Neuronal stem cell (in vitro differentiated cells): ENCODE results near the gene PXN.

Experiments used
- DNase-seq: peaks from one replicate; pipeline ENCODE4 v3.0.0-alpha.2; 2013; ENCODE audit warnings: low spot score
- H2AFZ ChIP-seq: one replicate; pipeline ENCODE4 v1.6.1; 2013; ENCODE audit warnings: mild to moderate bottlenecking, low read length, inconsistent platforms
- H2AK5ac ChIP-seq: 2 replicates; pipeline ENCODE4 v1.6.1; 2013; ENCODE audit warnings: low read depth, mild to moderate bottlenecking, inconsistent platforms, low read length, moderate library complexity, mixed read lengths
- H2BK120ac ChIP-seq: 2 replicates; pipeline ENCODE4 v1.6.1; 2013; ENCODE audit warnings: low read depth, mild to moderate bottlenecking, inconsistent platforms, low read length, moderate library complexity, mixed read lengths
- H2BK12ac ChIP-seq: one replicate; pipeline ENCODE4 v1.6.1; 2013; ENCODE audit warnings: low read length, inconsistent platforms
- H2BK15ac ChIP-seq: 2 replicates; pipeline ENCODE4 v1.6.1; 2013; ENCODE audit warnings: mild to moderate bottlenecking, low read length, inconsistent platforms, mixed read lengths
- H2BK5ac ChIP-seq: one replicate; pipeline ENCODE4 v1.6.1; 2013; ENCODE audit warnings: inconsistent platforms, mild to moderate bottlenecking, low read length, moderate library complexity
- H3K14ac ChIP-seq: one replicate; pipeline ENCODE4 v1.6.1; 2013; ENCODE audit warnings: low read length, inconsistent platforms
- H3K18ac ChIP-seq: 2 replicates; pipeline ENCODE4 v1.6.1; 2013; ENCODE audit warnings: low read length, inconsistent platforms
- H3K23ac ChIP-seq: 2 replicates; pipeline ENCODE4 v1.6.1; 2013; ENCODE audit warnings: low read depth, mild to moderate bottlenecking, mixed read lengths, low read length, inconsistent platforms; ENCODE audit not compliant: poor library complexity
- H3K27ac ChIP-seq: replicated peaks from 3 replicates; pipeline ENCODE4 v1.5.1; 2013; ENCODE audit warnings: low read length, inconsistent platforms
- H3K27me3 ChIP-seq, 3 experiments: 2 replicates each; pipeline ENCODE4 v1.6.1; 2013; ENCODE audit warnings: low read length in 3 of 3, mild to moderate bottlenecking in 2 of 3, inconsistent platforms in 1 of 3, low read depth in 1 of 3, mixed read lengths in 1 of 3, moderate library complexity in 1 of 3; ENCODE audit not compliant: control insufficient read depth in 3 of 3, insufficient read depth in 3 of 3
- H3K36me3 ChIP-seq, 2 donors: replicated peaks in 1 of 2; 2 replicates each; pipeline ENCODE4 v1.6.1; 2013; ENCODE audit warnings: low read length in 2 of 2; ENCODE audit not compliant: control insufficient read depth in 2 of 2, insufficient read depth in 2 of 2
- H3K4ac ChIP-seq: 2 replicates; pipeline ENCODE4 v1.6.1; 2013; ENCODE audit warnings: inconsistent platforms, mild to moderate bottlenecking, low read length, moderate library complexity
- H3K4me1 ChIP-seq, 2 donors: 1 replicate in 1 of 2; 2 replicates in 1 of 2; pipeline ENCODE4 v1.6.1; 2013; ENCODE audit warnings: low read length in 2 of 2, low read depth in 1 of 2; ENCODE audit not compliant: control insufficient read depth in 2 of 2, insufficient read depth in 1 of 2
- H3K4me2 ChIP-seq: one replicate; pipeline ENCODE4 v1.6.1; 2013; ENCODE audit warnings: mild to moderate bottlenecking, low read length, inconsistent platforms; ENCODE audit not compliant: insufficient read depth, poor library complexity, severe bottlenecking
- H3K4me3 ChIP-seq, 2 donors: 2 replicates each; pipeline ENCODE4 v1.5.1; 2013; ENCODE audit warnings: low read length in 2 of 2, mild to moderate bottlenecking in 2 of 2, inconsistent platforms in 1 of 2, moderate library complexity in 1 of 2
- H3K79me1 ChIP-seq: one replicate; pipeline ENCODE4 v1.6.1; 2013; ENCODE audit warnings: low read depth, mild to moderate bottlenecking, inconsistent platforms, low read length, moderate library complexity
- H3K9ac ChIP-seq: one replicate; pipeline ENCODE4 v1.6.1; 2013; ENCODE audit warnings: mild to moderate bottlenecking, low read depth, low read length, inconsistent platforms; ENCODE audit not compliant: poor library complexity
- H3K9me3 ChIP-seq, 2 donors: replicated peaks in 1 of 2; 2 replicates each; pipeline versions ENCODE3 to v1.6.1; 2013; ENCODE audit warnings: low read length in 2 of 2, mild to moderate bottlenecking in 2 of 2, inconsistent platforms in 1 of 2, low read depth in 1 of 2, mixed read lengths in 1 of 2, moderate library complexity in 1 of 2; ENCODE audit not compliant: control insufficient read depth in 2 of 2, insufficient read depth in 1 of 2
- H4K8ac ChIP-seq: one replicate; pipeline ENCODE4 v1.6.1; 2013; ENCODE audit warnings: low read depth, mild to moderate bottlenecking, inconsistent platforms, low read length, moderate library complexity
- H4K91ac ChIP-seq: one replicate; pipeline ENCODE4 v1.6.1; 2013; ENCODE audit warnings: low read length, low read depth, mild to moderate bottlenecking, inconsistent platforms; ENCODE audit not compliant: poor library complexity
- WGBS, 2 donors: extraction: QIAGEN DNeasy Blood & Tissue Kit; methylation state at CpG; one replicate each; pipeline ENCODE4 v1.1.7; 2013; ENCODE audit warnings: missing lambda C conversion rate in 2 of 2, mixed read lengths in 1 of 2; ENCODE audit not compliant: insufficient read length in 2 of 2, insufficient replicate concordance in 1 of 2; ENCODE audit errors: extremely low coverage in 2 of 2; 5-methylcytosine and 5-hydroxymethylcytosine counted together

The PXN gene

DNA sequence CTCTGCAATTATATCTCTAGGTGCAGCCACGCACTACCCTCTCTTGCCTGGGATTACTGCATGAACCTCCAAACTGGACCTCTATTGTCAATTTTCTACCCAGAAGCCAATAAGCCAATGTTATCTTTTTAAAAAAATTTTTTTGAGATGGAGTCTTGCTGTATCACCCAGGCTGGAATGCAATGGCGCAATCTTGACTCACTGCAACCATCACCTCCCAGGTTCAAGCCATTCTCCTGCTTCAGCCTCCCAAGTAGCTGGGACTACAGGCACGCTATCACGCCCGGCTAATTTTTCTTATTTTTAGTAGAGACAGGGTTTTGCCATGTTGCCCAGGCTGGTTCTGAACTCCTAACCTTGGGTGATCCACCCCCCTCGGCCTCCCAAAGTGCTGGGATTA, 11.2 kb upstream of the PXN start:
- Histone ChIP-seq H3K27ac (no peak overlapping the region), H3K4me3 (no peak overlapping the region), H3K79me1 (no peaks in the 10 kb centered on the region), H2AFZ (no peak overlapping the region), H3K4ac (no peak overlapping the region), H3K27me3 (no peaks in the 10 kb centered on the region), H3K4me1 (no peaks in the 10 kb centered on the region), H3K23ac (no peak overlapping the region), H2BK120ac (no peak overlapping the region), H2AK5ac (no peak overlapping the region), H3K9me3 (peaks cover 0 to 2% of the 10 kb centered on the region in 2 donors), H2BK12ac (no peak overlapping the region), H3K9ac (no peak overlapping the region), H4K8ac (no peak overlapping the region), H2BK5ac (no peak overlapping the region), H4K91ac (no peak overlapping the region), H3K14ac (no peak overlapping the region), H3K36me3 (no peaks in the 10 kb centered on the region), H3K4me2 (no peak overlapping the region), H3K18ac (no peak overlapping the region), H2BK15ac (no peak overlapping the region)
- no CpG with 5 or more reads among the region's 6 CpGs for WGBS, 2 donors
- DNase-seq, result no peak

DNA sequence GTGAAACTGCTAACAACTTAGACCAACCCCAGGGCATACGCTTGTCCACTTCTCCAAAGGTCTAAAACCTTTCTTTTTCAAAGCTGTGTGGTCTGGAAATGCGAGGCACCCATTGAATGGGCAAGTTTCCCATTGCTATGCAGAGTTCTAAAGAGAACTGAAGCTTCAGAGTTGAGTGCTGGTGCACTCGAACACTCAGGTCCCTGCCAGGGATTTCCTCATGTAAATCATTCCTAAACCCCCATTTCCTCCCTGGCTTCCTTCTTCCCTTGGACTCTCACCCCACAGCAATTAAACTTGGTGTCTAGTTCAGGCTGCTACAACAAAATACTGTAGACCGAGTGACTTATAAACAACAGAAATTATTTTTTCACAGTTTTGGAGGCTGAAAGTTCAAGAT, 2.2 kb upstream of the PXN start:
- no peak overlapping the region for H2BK15ac ChIP-seq
- no peak overlapping the region for H2AK5ac ChIP-seq
- H3K9ac ChIP-seq, result no peak overlapping the region
- no peak overlapping the region for H3K18ac ChIP-seq
- H4K91ac ChIP-seq, result no peak overlapping the region
- H3K27ac ChIP-seq, result no peak overlapping the region
- no peaks in the 10 kb centered on the region for H3K36me3 ChIP-seq
- no peak overlapping the region for H3K14ac ChIP-seq
- H3K4me2 ChIP-seq, result no peak overlapping the region
- peaks cover 10 to 16% of the 10 kb centered on the region in 2 donors for H3K4me1 ChIP-seq
- WGBS, 2 donors, result no CpG with 5 or more reads among the region's 4 CpGs
- H3K4ac ChIP-seq, result no peak overlapping the region
- no peak overlapping the region for H2BK12ac ChIP-seq
- H2BK5ac ChIP-seq, result no peak overlapping the region
- H3K9me3 ChIP-seq, result no peaks in the 10 kb centered on the region
- no peak overlapping the region for H2AFZ ChIP-seq
- peaks cover 7% of the 10 kb centered on the region for H3K79me1 ChIP-seq
- H4K8ac ChIP-seq, result no peak overlapping the region
- DNase-seq, result no peak
- no peak overlapping the region for H3K23ac ChIP-seq
- no peak overlapping the region for H3K4me3 ChIP-seq
- H3K27me3 ChIP-seq, result no peaks in the 10 kb centered on the region
- H2BK120ac ChIP-seq, result no peak overlapping the region

DNA sequence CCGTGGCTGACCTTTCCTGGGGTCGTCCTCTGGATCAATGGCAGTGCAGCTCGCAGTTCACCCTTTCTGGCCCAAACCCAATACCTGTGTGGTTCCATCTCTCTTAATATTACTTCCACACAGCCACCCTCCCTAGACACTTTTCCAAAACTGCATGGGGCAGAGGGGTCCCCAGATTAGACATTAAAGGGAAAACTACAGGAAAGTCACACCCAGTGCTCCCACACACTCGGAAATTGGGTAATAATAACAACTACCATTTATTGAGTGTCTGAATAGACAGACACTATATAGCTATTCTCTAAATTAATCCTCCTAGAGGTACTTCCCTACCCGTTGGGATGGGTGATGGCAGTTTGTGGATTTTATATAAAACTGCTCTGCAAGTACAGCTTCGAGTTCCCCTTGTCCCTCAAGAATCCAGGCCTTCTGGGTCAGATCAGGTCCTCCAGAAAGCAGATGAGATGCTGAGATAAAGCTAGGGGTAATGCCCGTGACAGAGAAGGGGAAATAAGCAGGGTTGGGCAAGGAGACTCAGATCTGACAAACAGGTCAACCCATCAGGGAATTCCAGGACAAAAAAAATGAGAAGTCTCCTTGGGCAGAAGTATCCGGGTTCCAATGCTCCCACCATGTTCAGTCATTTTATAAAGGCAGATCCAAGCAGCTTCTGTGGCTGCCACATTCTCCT, 795 bp upstream of the PXN start:
- Histone ChIP-seq H3K9ac (no peak overlapping the region), H2BK12ac (no peak overlapping the region), H3K4me2 (no peak overlapping the region), H2AK5ac (peak overlapping the region; percentile 36), H3K18ac (peak overlapping the region; percentile 66), H2BK5ac (no peak overlapping the region), H3K79me1 (peaks cover 12% of the 10 kb centered on the region), H4K8ac (no peak overlapping the region), H3K9me3 (no peaks in the 10 kb centered on the region), H3K4ac (no peak overlapping the region), H2BK15ac (no peak overlapping the region), H2BK120ac (no peak overlapping the region), H4K91ac (no peak overlapping the region), H3K4me1 (peaks cover 10 to 16% of the 10 kb centered on the region in 2 donors), H2AFZ (peak overlapping the region; percentile 38), H3K27ac (no peak overlapping the region), H3K36me3 (no peaks in the 10 kb centered on the region), H3K4me3 (peak overlapping the region in 1 of 2 donors; percentile 33), H3K14ac (no peak overlapping the region), H3K23ac (no peak overlapping the region), H3K27me3 (no peaks in the 10 kb centered on the region)
- DNase-seq, result no peak
- WGBS, 2 donors, result no CpG with 5 or more reads among the region's 8 CpGs

DNA sequence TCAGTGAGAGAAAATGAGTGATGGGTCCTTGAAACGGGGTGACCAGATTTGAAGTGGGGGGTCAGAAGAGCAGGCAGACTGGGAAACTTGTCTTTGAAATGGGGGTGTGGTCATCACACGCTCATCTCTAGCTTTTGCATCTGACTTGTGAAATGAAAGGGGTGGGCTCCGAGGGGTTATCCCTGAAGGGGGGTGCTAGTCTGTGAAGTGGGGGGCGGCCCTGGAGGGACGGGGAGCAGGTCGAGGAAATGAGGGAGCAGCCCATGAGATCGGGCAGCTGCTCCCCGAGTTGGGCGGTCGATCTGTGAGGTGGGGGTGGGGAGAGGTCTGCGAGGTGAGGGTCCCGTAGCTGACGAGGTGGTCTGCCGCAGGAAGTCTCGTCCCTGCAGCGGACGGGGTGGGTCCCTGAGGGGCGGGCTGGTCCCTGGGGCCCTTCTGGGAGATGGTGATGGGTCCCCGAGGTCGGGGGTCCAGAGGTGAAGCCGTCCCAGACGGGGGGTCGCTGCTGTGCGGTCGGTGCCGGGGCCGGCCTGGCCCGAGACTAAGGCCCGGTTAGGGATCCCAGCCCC, 542 bp downstream of the PXN start:
- Histone ChIP-seq H3K27ac (no peak overlapping the region), H3K4me2 (peak overlapping the region; percentile 92), H2AK5ac (peak overlapping the region; percentile 19)

More for the DNA sequence above, 542 bp downstream of the PXN start:
- H3K18ac ChIP-seq, result peak overlapping the region; percentile 96
- no peak overlapping the region for H2BK120ac ChIP-seq
- H3K9ac ChIP-seq, result peak overlapping the region; percentile 97
- no peak overlapping the region for H4K91ac ChIP-seq
- peak overlapping the region; percentile 77 for H3K23ac ChIP-seq
- no peaks in the 10 kb centered on the region for H3K27me3 ChIP-seq
- no peaks in the 10 kb centered on the region for H3K36me3 ChIP-seq
- H2BK12ac ChIP-seq, result no peak overlapping the region
- no CpG with 5 or more reads among the region's 29 CpGs for WGBS, 2 donors
- H3K79me1 ChIP-seq, result peaks cover 13% of the 10 kb centered on the region
- H2BK5ac ChIP-seq, result peak overlapping the region; percentile 63
- DNase-seq, result no peak
- peak overlapping the region; percentile 83 to 98 for H3K4me3 ChIP-seq
- peak overlapping the region; percentile 59 for H2BK15ac ChIP-seq
- peak overlapping the region; percentile 87 for H2AFZ ChIP-seq
- H3K4me1 ChIP-seq, result peaks cover 10 to 16% of the 10 kb centered on the region in 2 donors
- H4K8ac ChIP-seq, result no peak overlapping the region
- H3K4ac ChIP-seq, result no peak overlapping the region
- peak overlapping the region; percentile 91 for H3K14ac ChIP-seq
- H3K9me3 ChIP-seq, result no peaks in the 10 kb centered on the region
